Neural crest cell (in vitro differentiated cells): ENCODE measurements around the gene PSMC3IP. TPM values are rescaled to one million over a fixed set of nuclear protein-coding genes. Genes with fewer than 3 reads are reported as not detected.
"Not testable (repeated sequence)": the region's sequence is repeated elsewhere in the genome, so short reads cannot be mapped to it uniquely, and the experiment has no call there.

Source experiments
- DNase-seq: peaks from one replicate; pipeline ENCODE4 v3.0.0; 2021; ENCODE audit warnings: low read depth, mixed read lengths, low spot score
- H3K27ac Mint-ChIP-seq: one replicate; pipeline ENCODE4 v1.8.0; 2021; ENCODE audit warnings: mild to moderate bottlenecking, mixed read lengths; ENCODE audit not compliant: unreplicated experiment
- H3K27me3 Mint-ChIP-seq: 2 replicates; pipeline ENCODE4 v1.8.0; 2021; ENCODE audit warnings: low read depth, mild to moderate bottlenecking, mixed read lengths
- H3K36me3 Mint-ChIP-seq: 2 replicates; pipeline ENCODE4 v1.8.0; 2021; ENCODE audit warnings: low read depth, mild to moderate bottlenecking, mixed read lengths
- H3K4me1 Mint-ChIP-seq: 2 replicates; pipeline ENCODE4 v1.8.0; 2021; ENCODE audit warnings: mixed read lengths
- H3K4me3 Mint-ChIP-seq: one replicate; pipeline ENCODE4 v1.8.0; 2021; ENCODE audit warnings: mild to moderate bottlenecking, mixed read lengths
- H3K9me3 Mint-ChIP-seq: 2 replicates; pipeline ENCODE4 v1.8.0; 2021; ENCODE audit warnings: mixed read lengths
- CTCF ChIP-seq: fragments of 200-600 bp; sonication (generic); conservative IDR thresholded peaks from 2 replicates; pipeline ENCODE4 v1.5.0; 2021; ENCODE audit warnings: antibody characterized with exemption, mild to moderate bottlenecking
- total RNA-seq: library from RNA; stranded (reverse); gene quantifications from 2 replicates; pipeline ENCODE4 v1.2.1, GENCODE V29; 2021

The PSMC3IP gene
- total RNA-seq, 1 donor from 2014 or later: 44.6 TPM

GRCh38 chr17:42555122-42555622 lies 22.4 kb downstream of the PSMC3IP start:
- H3K27ac Mint-ChIP-seq: peak overlapping the region; percentile 94
- no peak for DNase-seq
- no peak for TF ChIP-seq CTCF
- no peaks in the 10 kb centered on the region for H3K9me3 Mint-ChIP-seq
- H3K36me3 Mint-ChIP-seq: no peaks in the 10 kb centered on the region
- peaks cover 21% of the 10 kb centered on the region for H3K4me1 Mint-ChIP-seq
- peak overlapping the region; percentile 92 for H3K4me3 Mint-ChIP-seq
- H3K27me3 Mint-ChIP-seq: no peaks in the 10 kb centered on the region

- H3K9me3 Mint-ChIP-seq: no peaks in the 10 kb centered on the region
- peak overlapping the region; percentile 94 for H3K27ac Mint-ChIP-seq
- H3K27me3 Mint-ChIP-seq: no peaks in the 10 kb centered on the region
- TF ChIP-seq CTCF: no peak
- peak; percentile 81 for DNase-seq
- no peaks in the 10 kb centered on the region for H3K36me3 Mint-ChIP-seq
- peaks cover 21% of the 10 kb centered on the region for H3K4me1 Mint-ChIP-seq
- H3K4me3 Mint-ChIP-seq: peak overlapping the region; percentile 92
These were observed 23.0 kb downstream of the PSMC3IP start for GRCh38 chr17:42554250-42555121.

- no peak for DNase-seq
- Mint-ChIP-seq H3K9me3 (no peaks in the 10 kb centered on the region), H3K27me3 (peaks cover under 1% of the 10 kb centered on the region), H3K36me3 (no peaks in the 10 kb centered on the region), H3K27ac (no peak overlapping the region), H3K4me3 (peak overlapping the region; percentile 92), H3K4me1 (peaks cover 26% of the 10 kb centered on the region)
- TF ChIP-seq CTCF: no peak
These were observed 23.7 kb downstream of the PSMC3IP start for GRCh38 chr17:42553866-42554249.

GRCh38 chr17:42553161-42553818 lies 24.2 kb downstream of the PSMC3IP start:
- TF ChIP-seq CTCF: no peak
- H3K27me3 Mint-ChIP-seq: peaks cover 2% of the 10 kb centered on the region
- H3K4me3 Mint-ChIP-seq: peak overlapping the region; percentile 92
- H3K9me3 Mint-ChIP-seq: no peaks in the 10 kb centered on the region
- peaks cover 29% of the 10 kb centered on the region for H3K4me1 Mint-ChIP-seq
- no peak overlapping the region for H3K27ac Mint-ChIP-seq
- DNase-seq: no peak
- no peaks in the 10 kb centered on the region for H3K36me3 Mint-ChIP-seq

- not testable (repeated sequence) for H3K9me3 Mint-ChIP-seq, DNase-seq
These were observed 24.8 kb downstream of the PSMC3IP start, which contains the start of gene HSD17B1 for GRCh38 chr17:42552736-42553135. HSD17B1 (plus strand) TSS chr17:42552923; CDS start chr17:42552934, 11 bp downstream.

More at GRCh38 chr17:42552736-42553135, 24.8 kb downstream of the PSMC3IP start, which contains the start of gene HSD17B1:
- not testable (repeated sequence) for H3K27ac Mint-ChIP-seq, H3K27me3 Mint-ChIP-seq, H3K36me3 Mint-ChIP-seq
- H3K4me1 Mint-ChIP-seq: peaks cover 29% of the 10 kb centered on the region
- H3K4me3 Mint-ChIP-seq: peak within 1 kb of the TSS; percentile 92
